HG02943 (cell line): ENCODE data around the gene NFAT5.

Source experiments
- ATAC-seq: cut with Tn5 transposase; IDR thresholded peaks from one replicate; pipeline ENCODE4 v1.9.1; 2021; ENCODE audit warnings: mild to moderate bottlenecking, low read depth, moderate library complexity; ENCODE audit not compliant: unreplicated experiment

Gene NFAT5

DNA sequence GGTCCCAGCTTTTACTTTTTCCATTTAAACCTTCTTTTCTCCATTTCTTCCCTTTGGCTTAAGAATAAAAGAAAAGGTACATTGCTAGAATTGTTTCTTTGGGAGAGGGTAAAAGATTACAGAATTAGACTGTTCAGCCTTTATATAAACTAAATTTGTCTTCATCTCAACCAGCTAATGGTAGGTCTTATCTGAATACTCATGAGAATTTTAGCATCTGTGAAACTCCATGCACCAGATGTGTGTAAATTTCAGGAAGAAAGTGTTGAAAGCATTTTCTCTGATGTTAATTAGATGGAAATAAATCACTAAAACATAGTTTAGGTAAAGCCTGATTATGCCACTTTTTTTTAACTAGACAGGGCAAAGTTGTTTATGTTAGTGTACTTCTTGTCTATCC is 135.7 kb downstream of the NFAT5 start:
- ATAC-seq = no peak

DNA sequence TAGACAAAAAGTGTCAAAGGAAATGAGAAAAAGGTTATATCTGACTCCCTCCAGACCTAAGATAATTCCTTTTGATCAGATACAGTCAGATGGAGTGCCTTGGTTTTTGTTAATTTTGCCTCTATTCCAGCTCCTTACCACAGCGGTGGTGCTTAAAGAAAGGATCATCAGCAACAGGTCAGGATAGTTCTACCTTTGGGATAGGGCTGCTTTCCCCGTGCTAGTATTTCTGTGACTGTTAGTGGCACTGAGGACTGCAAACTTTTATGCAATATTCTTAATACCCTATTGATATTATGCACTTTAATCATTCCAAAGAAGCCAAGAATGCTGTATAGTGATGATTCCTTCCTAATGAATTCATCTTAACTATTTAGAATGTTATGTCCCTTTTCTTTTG is 136.1 kb downstream of the NFAT5 start:
- no peak for ATAC-seq

- no peak for ATAC-seq
These were observed 137.9 kb downstream of the NFAT5 start for GRCh38 chr16:69703638-69704037.

- no peak for ATAC-seq
These were observed 140.6 kb downstream of the NFAT5 start for GRCh38 chr16:69706256-69706974.

DNA sequence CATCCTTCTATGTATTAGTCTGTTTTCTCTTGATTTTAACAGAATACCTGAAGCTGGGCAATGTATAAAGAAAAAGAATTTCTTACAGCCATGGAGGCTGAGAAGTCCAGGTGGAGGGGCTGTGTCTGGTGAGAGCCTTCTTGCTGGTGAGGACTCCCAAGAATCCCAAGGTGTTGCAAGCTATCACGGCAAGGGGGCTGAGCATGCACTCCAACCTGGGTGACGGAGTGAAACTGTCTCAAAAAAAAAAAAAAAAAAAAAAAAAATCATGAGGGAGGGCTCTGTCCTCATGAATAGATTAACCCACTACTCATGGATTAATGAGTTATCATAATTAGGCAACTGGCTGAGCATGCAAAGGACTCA is 141.2 kb downstream of the NFAT5 start:
- no peak for ATAC-seq

DNA sequence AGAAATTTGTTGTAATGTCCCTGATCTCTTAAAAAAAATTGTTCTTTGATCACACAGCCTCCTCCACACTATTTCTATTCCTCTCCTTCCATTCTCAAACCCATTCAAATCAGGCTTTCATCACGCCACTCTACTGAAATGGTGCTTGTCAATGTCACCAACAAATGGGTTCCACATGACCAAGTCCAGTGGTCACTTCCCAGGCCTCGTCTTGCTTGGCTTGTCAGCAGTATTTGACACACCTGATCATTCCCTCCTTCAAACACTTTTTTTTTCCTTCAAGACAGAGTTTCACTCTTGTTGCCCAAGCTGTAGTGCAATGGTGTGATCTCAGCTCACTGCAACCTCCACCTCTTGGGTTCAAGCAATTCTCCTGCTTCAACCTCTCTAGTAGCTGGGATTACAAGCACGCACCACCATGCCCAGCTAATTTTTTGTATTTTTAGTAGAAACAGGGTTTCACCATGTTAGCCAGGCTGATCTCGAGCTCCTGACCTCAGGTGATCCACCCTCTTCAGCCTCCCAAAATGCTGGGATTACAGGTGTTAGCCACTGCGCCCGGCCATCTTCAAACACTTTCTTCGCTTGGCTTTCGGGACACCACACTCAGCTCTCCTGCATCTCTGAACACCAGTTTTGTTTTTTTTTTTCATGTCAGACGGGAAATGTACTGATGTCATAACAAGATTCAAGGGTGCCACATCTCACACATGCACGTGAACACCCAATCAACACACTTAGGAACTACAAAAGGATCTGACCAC is 142.3 kb downstream of the NFAT5 start:
- no peak for ATAC-seq

- no peak for ATAC-seq
These were observed 143.8 kb downstream of the NFAT5 start for GRCh38 chr16:69709456-69710084.

- ATAC-seq = no peak
These were observed 145.5 kb downstream of the NFAT5 start for GRCh38 chr16:69711115-69711740.

DNA sequence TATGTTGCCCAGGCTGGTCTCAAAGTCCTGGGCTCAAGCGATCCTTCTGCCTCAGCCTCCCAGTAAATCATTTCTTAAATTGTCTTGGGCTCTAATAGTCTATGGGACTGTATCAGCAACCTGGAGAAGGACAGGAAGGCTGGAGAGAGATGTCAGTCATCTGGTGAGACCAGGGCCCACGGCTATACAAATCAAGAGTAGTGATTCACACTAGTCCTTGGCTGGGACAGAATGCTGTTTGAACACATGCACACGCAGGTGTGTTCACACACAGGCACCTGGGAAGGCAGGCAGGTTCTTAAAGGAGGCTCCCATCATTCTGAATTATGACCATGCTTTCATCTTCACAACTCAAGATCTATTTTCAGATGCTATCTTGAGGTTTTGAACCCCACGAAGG is 146.5 kb downstream of the NFAT5 start:
- ATAC-seq = no peak

DNA sequence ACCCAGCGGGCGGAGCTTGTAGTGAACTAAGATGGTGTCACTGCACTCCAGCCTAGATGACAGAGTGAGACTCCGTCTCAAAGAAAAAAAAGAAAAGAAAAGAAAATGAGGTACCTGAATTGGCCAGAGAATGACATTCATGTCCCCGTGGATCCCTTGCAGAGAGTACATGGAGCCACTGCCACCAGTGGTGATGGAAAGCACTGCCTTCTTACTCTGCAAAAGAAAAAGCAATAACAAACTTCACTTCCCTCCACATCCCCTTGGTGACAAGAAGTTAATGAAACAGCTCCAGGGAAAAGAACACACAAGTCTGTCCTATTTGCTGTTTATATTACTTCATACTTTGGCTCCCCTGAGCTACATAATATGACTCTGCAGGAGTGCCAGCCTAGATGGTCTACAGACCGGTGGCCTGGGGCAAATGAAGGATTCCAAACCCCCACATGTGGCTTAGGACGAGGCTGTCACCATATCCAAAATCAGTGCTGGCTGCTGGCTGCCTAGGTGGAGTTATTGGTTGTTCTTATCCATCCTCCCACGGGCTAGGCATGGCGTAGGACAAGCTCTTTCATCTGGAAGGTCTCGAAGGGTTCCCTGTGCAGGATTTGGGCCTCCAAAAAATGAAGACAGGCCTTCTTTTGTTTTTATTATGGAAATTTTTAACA is 147.3 kb downstream of the NFAT5 start:
- no peak for ATAC-seq

GRCh38 chr16:69717066-69717465 is 151.3 kb downstream of the NFAT5 start:
- ATAC-seq = no peak

- ATAC-seq = no peak
These were observed 152.5 kb downstream of the NFAT5 start for GRCh38 chr16:69718111-69718764.

- no peak for ATAC-seq
These were observed 155.2 kb downstream of the NFAT5 start for GRCh38 chr16:69720822-69721430.

DNA sequence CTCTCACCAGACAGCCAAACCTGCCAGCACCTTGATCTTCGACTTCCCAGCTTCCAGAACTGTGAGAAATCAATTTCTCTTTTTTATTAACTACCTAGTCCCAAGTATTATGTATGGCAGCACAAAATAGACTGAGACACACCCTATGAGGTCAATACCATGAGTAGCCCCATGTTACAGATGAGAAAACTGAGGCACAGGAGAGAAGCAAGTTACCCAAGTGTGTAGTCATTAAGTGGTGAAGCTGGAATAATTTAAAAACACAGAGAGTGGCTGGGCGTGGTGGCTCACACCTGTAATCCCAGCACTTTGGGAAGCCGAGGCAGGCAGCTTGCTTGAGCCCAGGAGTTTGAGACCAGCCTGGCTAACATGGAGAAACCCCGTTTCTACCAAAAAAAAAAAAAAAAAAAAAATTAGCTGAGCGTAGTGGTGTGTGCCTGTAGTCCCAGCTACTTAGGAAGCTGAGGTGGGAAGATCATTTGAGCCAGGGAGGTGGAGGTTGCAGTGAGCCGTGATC is 155.7 kb downstream of the NFAT5 start:
- no peak for ATAC-seq

DNA sequence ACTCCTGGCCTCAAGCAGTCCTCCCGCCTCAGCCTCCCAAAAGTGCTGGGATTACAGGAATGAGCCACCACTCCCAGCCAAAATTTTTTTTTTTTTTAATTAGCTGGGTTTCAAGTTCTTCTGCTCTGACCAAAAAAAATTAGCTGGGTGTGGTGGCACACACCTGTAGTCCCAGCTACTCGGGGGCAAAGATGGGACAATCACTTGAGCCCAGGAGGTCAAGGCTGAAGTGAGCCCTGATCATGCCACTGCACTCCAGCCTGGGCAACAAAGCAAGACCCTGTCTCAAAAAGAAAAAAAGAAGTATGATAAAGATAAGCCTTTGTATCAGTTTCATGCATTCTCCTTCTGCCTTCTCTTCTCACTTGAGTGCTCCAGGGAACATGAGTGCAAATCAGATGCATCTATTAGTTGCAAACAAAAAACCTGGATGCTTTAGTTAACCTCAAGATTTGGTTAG is 158.7 kb downstream of the NFAT5 start:
- no peak for ATAC-seq

DNA sequence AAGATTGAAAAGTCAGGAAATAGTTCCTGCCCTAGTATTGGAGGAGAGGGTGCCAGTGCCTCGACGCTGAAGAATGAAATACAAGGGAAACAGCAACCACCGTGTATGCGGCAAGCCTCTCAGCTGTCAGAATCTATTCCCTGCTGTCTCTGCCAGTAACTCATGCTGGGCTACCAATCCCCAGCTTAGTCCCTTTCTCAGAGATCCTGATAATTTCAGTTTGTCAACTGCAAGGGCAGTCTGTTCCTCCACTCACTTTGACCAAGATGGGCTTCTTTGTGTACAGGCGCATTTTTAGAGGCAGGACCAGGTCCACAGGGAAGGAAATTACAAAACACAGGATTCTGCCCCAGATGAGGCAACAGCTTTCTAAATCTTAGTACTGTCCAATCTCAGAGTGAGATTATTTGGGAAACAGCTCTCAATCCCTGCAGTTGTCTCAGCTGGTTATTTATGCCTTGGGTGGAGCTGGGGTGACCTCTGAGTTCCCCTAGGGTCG is 159.3 kb downstream of the NFAT5 start:
- no peak for ATAC-seq

DNA sequence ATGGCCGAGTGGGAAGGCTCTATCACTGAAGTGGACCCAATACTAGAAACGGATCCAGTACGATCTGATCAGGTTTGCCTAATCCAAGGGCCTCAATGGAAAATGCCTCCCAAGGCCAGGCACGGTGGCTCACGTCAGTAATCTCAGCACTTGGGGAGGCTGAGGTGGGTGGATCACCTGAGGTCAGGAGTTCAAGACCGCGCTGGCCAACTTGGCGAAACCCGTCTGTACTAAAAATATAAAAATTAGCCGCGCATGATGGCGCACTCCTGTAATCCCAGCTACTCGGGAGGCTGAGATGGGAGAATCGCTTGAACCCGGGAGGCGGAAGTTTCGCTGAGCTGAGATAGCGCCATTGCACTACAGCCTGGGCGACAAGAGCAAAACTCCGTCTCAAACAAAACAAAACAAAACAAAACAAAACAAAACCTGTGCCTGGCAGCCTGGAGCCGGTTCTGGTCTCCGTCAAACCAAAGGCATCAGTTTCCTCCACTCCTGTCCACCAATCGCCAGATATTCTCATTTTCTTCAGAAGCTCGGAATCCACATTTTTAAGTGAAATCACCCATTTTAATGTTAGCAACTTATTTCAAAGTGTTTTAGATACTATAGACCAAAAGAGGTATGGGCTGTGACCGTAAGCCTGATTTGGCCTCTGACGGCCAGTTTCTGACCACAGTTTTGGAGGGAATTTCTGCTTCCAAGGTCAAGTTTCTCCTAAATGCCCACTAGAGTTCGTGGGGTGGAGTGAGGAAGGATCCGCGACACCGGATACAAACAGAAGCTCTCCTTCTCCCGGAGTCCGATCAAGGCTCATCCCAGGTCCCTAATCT is 159.9 kb downstream of the NFAT5 start:
- ATAC-seq = no peak

DNA sequence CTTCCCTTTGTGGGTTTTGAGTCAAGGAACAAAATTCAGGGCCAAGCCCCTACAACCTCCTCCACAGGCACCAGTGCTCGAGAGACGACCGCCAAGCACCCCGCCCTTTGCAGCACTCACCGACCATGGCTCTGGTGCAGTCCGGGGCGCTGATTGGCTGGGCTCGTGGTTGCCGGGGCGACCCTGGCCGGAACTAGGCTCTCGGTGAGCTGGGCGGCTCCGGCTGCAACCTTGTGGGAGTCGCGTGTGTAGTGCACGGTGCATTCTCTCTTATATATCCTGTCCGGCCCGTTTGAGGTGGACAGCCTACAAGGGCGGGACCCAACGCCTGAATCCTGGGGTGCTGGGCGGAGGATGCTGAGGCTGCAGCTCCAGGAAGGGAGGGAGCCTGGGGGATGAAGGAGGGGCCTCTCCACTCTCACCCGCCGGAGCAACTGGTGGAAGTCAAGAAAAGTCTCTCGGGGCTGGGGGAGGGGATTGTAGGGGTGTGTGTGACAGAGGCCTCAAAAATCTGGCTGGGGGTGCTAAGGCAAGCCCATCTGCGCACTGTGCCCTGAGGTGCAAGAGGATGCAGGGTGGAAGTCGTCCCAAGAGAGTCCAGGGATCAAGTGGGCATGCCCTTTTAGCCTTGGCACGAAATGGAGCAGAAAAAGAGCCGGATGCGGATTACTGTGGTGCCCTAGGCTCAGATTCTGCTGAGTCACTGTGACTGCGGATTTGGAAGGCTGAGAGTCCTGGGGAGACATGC is 160.7 kb downstream of the NFAT5 start, which contains the start of gene NQO1:
NQO1 (minus strand) TSS at position 248 of the 748 bp plus-strand sequence; CDS start at position 127, 121 bp downstream.
- peak; percentile 93 for ATAC-seq
